IMR-90 (cell line): ENCODE measurements around the gene CA12. TPM values are rescaled to one million over a fixed set of nuclear protein-coding genes. Genes with fewer than 3 reads are reported as not detected.

ENCODE experiments used
- ATAC-seq: fragments of 200-7000 bp; cut with Tn5 transposase; 2 replicates; pipeline ENCODE4 v1.9.1; 2020; ENCODE audit warnings: low read depth, mild to moderate bottlenecking, moderate library complexity
- BruUV-seq: library from RNA; stranded (reverse); fragments of 400-500 nt; replicated peaks from 2 replicates; lab custom pipeline; 2021; lab: Mats Ljungman, UMichigan
- CTCF ChIA-PET: fragments of 300-600 bp; formaldehyde crosslinking; extraction: SDS; loops from one replicate; lab custom pipeline; 2021; ENCODE audit warnings: antibody characterized with exemption; lab: Yijun Ruan, JAX
- POLR2A ChIA-PET: fragments of 300-600 bp; sonication (Branson Sonifier 250); formaldehyde crosslinking; loops from one replicate; lab custom pipeline; 2022; ENCODE audit warnings: antibody characterized with exemption; ENCODE audit not compliant: unreplicated experiment; lab: Charles Lee
- DNase-seq: peaks from one replicate; pipeline ENCODE4 v3.0.0; 2013
- H2AFZ ChIP-seq: replicated peaks from 2 replicates; pipeline ENCODE3; 2013; ENCODE audit warnings: low read length, mild to moderate bottlenecking; ENCODE audit not compliant: poor library complexity
- H2AK5ac ChIP-seq: 2 replicates; pipeline ENCODE4 v1.6.1; 2013; ENCODE audit warnings: low read depth, low read length, inconsistent platforms
- H2AK9ac ChIP-seq: replicated peaks from 2 replicates; pipeline ENCODE3; 2013; ENCODE audit warnings: mild to moderate bottlenecking, low read depth, low read length, moderate library complexity; ENCODE audit not compliant: poor library complexity
- H2BK120ac ChIP-seq: 2 replicates; pipeline ENCODE4 v1.6.1; 2013; ENCODE audit warnings: low read depth, low read length, inconsistent platforms
- H2BK15ac ChIP-seq: 3 replicates; pipeline ENCODE4 v1.6.1; 2013; ENCODE audit warnings: low read depth, low read length, inconsistent platforms
- H2BK20ac ChIP-seq: 2 replicates; pipeline ENCODE4 v1.6.1; 2013; ENCODE audit warnings: low read depth, mild to moderate bottlenecking, inconsistent platforms, low read length, moderate library complexity
- H2BK5ac ChIP-seq: 2 replicates; pipeline ENCODE4 v1.6.1; 2013; ENCODE audit warnings: mild to moderate bottlenecking, low read depth, low read length, inconsistent platforms; ENCODE audit not compliant: poor library complexity, severe bottlenecking
- H3K14ac ChIP-seq: replicated peaks from 2 replicates; pipeline ENCODE4 v1.6.1; 2013; ENCODE audit warnings: low read depth, low read length, inconsistent platforms
- H3K18ac ChIP-seq: 2 replicates; pipeline ENCODE4 v1.6.1; 2013; ENCODE audit warnings: low read depth, low read length, control low read depth
- H3K23ac ChIP-seq: 2 replicates; pipeline ENCODE4 v1.6.1; 2013; ENCODE audit warnings: low read depth, low read length, inconsistent platforms
- H3K27ac ChIP-seq: 2 replicates; pipeline ENCODE4 v1.5.1; 2013; ENCODE audit warnings: mild to moderate bottlenecking, control low read depth, low read length; ENCODE audit not compliant: insufficient read depth
- H3K27me3 ChIP-seq: 2 replicates; pipeline ENCODE4 v1.6.1; 2013; ENCODE audit warnings: low read length; ENCODE audit not compliant: control insufficient read depth, insufficient read depth
- H3K36me3 ChIP-seq: 2 replicates; pipeline ENCODE4 v1.6.1; 2013; ENCODE audit warnings: low read length, mixed read lengths; ENCODE audit not compliant: control insufficient read depth, insufficient read depth
- H3K4ac ChIP-seq: 2 replicates; pipeline ENCODE4 v1.6.1; 2013; ENCODE audit warnings: low read depth, low read length, inconsistent platforms
- H3K4me1 ChIP-seq: 2 replicates; pipeline ENCODE4 v1.6.1; 2013; ENCODE audit warnings: low read length, mixed read lengths; ENCODE audit not compliant: control insufficient read depth, insufficient read depth
- H3K4me2 ChIP-seq: 2 replicates; pipeline ENCODE4 v1.6.1; 2013; ENCODE audit warnings: low read depth, mild to moderate bottlenecking, control low read depth, low read length, moderate library complexity
- H3K4me3 ChIP-seq: 2 replicates; pipeline ENCODE4 v1.5.1; 2013; ENCODE audit warnings: low read depth, mild to moderate bottlenecking, control low read depth, low read length, moderate library complexity; ENCODE audit not compliant: insufficient read depth
- H3K56ac ChIP-seq: 2 replicates; pipeline ENCODE4 v1.6.1; 2013; ENCODE audit warnings: low read length, inconsistent platforms; ENCODE audit not compliant: insufficient read depth; ENCODE audit errors: extremely low read depth
- H3K79me1 ChIP-seq, 2 experiments: 2 replicates each; pipeline ENCODE4 v1.6.1; 2013; ENCODE audit warnings: low read length in 2 of 2, inconsistent platforms in 1 of 2, low read depth in 1 of 2
- H3K9ac ChIP-seq: 2 replicates; pipeline ENCODE4 v1.6.1; 2013; ENCODE audit warnings: low read depth, low read length, control low read depth
- H3K9me1 ChIP-seq: 2 replicates; pipeline ENCODE4 v1.6.1; 2013; ENCODE audit warnings: low read length, inconsistent platforms; ENCODE audit not compliant: insufficient read depth
- H3K9me3 ChIP-seq: 2 replicates; pipeline ENCODE4 v1.6.1; 2013; ENCODE audit warnings: low read length; ENCODE audit not compliant: control insufficient read depth, insufficient read depth
- H4K20me1 ChIP-seq: 2 replicates; pipeline ENCODE4 v1.6.1; 2013; ENCODE audit warnings: low read length, inconsistent platforms; ENCODE audit not compliant: insufficient read depth
- H4K5ac ChIP-seq: 2 replicates; pipeline ENCODE4 v1.6.1; 2013; ENCODE audit warnings: mild to moderate bottlenecking, low read depth, low read length, control low read depth
- H4K8ac ChIP-seq, 2 experiments: 2 replicates each; pipeline ENCODE4 v1.6.1; 2013; ENCODE audit warnings: low read depth in 2 of 2, low read length in 2 of 2, control low read depth in 1 of 2, inconsistent platforms in 1 of 2
- H4K91ac ChIP-seq: 2 replicates; pipeline ENCODE4 v1.6.1; 2013; ENCODE audit warnings: low read depth, low read length, inconsistent platforms; ENCODE audit not compliant: insufficient read depth
- MXI1 ChIP-seq: IDR thresholded peaks from 2 replicates; pipeline ENCODE4 v1.6.1; 2012; ENCODE audit warnings: low read depth, mild to moderate bottlenecking, low read length, moderate library complexity, borderline replicate concordance
- RCOR1 ChIP-seq: IDR thresholded peaks from 2 replicates; pipeline ENCODE4 v1.6.1; 2012; ENCODE audit warnings: mild to moderate bottlenecking, low read length, improper control_type of control experiment; ENCODE audit not compliant: insufficient replicate concordance
- WGBS, 2 experiments: methylation state at CpG; one replicate each; pipeline versions ENCODE4 v1.1.5 to v1.1.7; 2013; ENCODE audit warnings: missing lambda C conversion rate in 2 of 2; ENCODE audit not compliant: insufficient read length in 1 of 2; ENCODE audit errors: extremely low coverage in 2 of 2; 5-methylcytosine and 5-hydroxymethylcytosine counted together
- dilution Hi-C: fragments of 300-500 bp; cut with HindIII; formaldehyde crosslinking; loops from one replicate; pipeline ENCODE4 v1.14.3; 2018; ENCODE audit warnings: low sequenced_read_pairs; ENCODE audit not compliant: unreplicated experiment
- in situ Hi-C: fragments of 300-500 bp; cut with MboI; formaldehyde crosslinking; loops from 3 replicates; pipeline ENCODE4 v1.14.3; 2019; ENCODE audit warnings: low sequenced_read_pairs, inconsistent platforms, mixed read lengths
- intact Hi-C: fragments of 100-400 bp; cut with micrococcal nuclease; formaldehyde crosslinking; loops from 2 replicates; pipeline ENCODE4 v1.10.0; 2022
- polyA plus RNA-seq, 3 experiments: library from polyadenylated mRNA; depleted of rRNA; stranded (reverse); fragments of >200 nt; gene quantifications; 2 replicates each; pipeline ENCODE4 v1.2.3, GENCODE V29; 2012; ENCODE audit warnings: low replicate concordance in 1 of 3
- total RNA-seq: library from RNA; depleted of rRNA; stranded (reverse); fragments of >200 nt; gene quantifications from 2 replicates; pipeline ENCODE4 v1.2.3, GENCODE V29; 2012
- TF ChIP-seq, protein P1 (sequence below): fragments of 150-350 bp; IDR thresholded peaks from 2 replicates; pipeline ENCODE4 v1.6.1; 2016; ENCODE audit warnings: low read depth, mild to moderate bottlenecking, low read length, moderate library complexity, borderline replicate concordance

Gene CA12
- total and polyA plus RNA-seq, 2 of the 4 experiments (the other 2 are of a cell fraction) = 33.7 to 52.6 TPM

DNA sequence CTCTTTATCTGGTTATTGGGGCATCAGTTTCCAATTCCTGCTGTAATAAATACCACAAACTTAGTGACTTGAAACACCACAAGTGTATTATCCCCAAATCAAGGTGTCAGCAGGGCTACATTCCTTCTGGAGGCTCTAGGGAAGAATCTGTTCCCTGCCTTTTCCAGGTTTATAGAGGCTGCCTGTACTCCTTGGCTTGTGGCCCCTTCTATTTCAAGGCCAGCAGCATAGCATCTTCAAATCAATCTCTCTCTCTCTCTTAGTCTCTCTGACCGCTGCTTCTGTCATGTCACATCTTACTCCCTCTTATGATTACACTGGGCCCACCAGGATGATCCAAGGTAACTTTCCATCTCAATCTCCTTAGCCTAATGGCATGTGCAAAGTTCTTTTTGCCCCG, 44.9 kb upstream of the CA12 start:
- TF ChIP-seq, protein P1, sequence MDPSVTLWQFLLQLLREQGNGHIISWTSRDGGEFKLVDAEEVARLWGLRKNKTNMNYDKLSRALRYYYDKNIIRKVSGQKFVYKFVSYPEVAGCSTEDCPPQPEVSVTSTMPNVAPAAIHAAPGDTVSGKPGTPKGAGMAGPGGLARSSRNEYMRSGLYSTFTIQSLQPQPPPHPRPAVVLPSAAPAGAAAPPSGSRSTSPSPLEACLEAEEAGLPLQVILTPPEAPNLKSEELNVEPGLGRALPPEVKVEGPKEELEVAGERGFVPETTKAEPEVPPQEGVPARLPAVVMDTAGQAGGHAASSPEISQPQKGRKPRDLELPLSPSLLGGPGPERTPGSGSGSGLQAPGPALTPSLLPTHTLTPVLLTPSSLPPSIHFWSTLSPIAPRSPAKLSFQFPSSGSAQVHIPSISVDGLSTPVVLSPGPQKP = no peak
- no peak for TF ChIP-seq RCOR1
- TF ChIP-seq MXI1 = no peak

More for the DNA sequence above, 44.9 kb upstream of the CA12 start:
- DNase-seq (no peak), ATAC-seq (no peak)
- no peak overlapping the region for H3K56ac ChIP-seq
- H3K36me3 ChIP-seq = no peaks in the 10 kb centered on the region
- no peak overlapping the region for H2BK120ac ChIP-seq
- no peak overlapping the region for H3K14ac ChIP-seq
- no peak overlapping the region for H3K18ac ChIP-seq
- H3K23ac ChIP-seq = no peak overlapping the region
- H2AK5ac ChIP-seq = no peak overlapping the region
- no peak overlapping the region for H4K8ac ChIP-seq
- no peaks in the 10 kb centered on the region for H3K4me1 ChIP-seq
- H2BK15ac ChIP-seq = no peak overlapping the region
- no peak overlapping the region for H3K9ac ChIP-seq
- no peak overlapping the region for H3K4ac ChIP-seq
- H3K4me3 ChIP-seq = no peak overlapping the region
- in situ Hi-C loops (no loop called here), dilution Hi-C loops (no loop called here), intact Hi-C loops (no loop called here)
- no peak overlapping the region for H2BK5ac ChIP-seq
- BruUV-seq = no TSS peak
- POLR2A ChIA-PET = no interaction called here
- WGBS, 2 experiments = no CpG with 5 or more reads among the region's 2 CpGs
- H3K9me1 ChIP-seq = no peaks in the 10 kb centered on the region
- H4K20me1 ChIP-seq = no peaks in the 10 kb centered on the region
- no peak overlapping the region for H2AK9ac ChIP-seq
- H4K91ac ChIP-seq = no peak overlapping the region
- CTCF ChIA-PET = no interaction called here
- no peaks in the 10 kb centered on the region for H3K79me1 ChIP-seq
- H3K9me3 ChIP-seq = peaks cover 6% of the 10 kb centered on the region
- peaks cover 3% of the 10 kb centered on the region; the same call in 1 of the 2 replicates for H3K27me3 ChIP-seq
- no peak overlapping the region for H2BK20ac ChIP-seq
- H3K4me2 ChIP-seq = no peak overlapping the region
- H2AFZ ChIP-seq = no peak overlapping the region
- no peak overlapping the region for H4K5ac ChIP-seq
- H3K27ac ChIP-seq = no peak overlapping the region
